H1 (cell line): ENCODE data around the gene FRMD7. TPM values are rescaled to one million over a fixed set of nuclear protein-coding genes. Genes with fewer than 3 reads are reported as not detected.

Source experiments
- CHD7 ChIP-seq: fragments of 300-600 bp; sonication (generic); IDR thresholded peaks from 2 replicates; pipeline ENCODE4 v1.7.1; 2012; ENCODE audit warnings: low read length, moderate library complexity, mild to moderate bottlenecking, inconsistent platforms; ENCODE audit not compliant: insufficient replicate concordance
- JUND ChIP-seq: IDR thresholded peaks from 2 replicates; pipeline ENCODE4 v1.6.1; 2011; ENCODE audit warnings: mild to moderate bottlenecking, improper control_type of control experiment, low read length
- RBBP5 ChIP-seq: IDR thresholded peaks from 2 replicates; pipeline ENCODE4 v1.7.1; 2012; ENCODE audit warnings: low read depth, mild to moderate bottlenecking, inconsistent platforms, low read length, moderate library complexity, borderline replicate concordance
- SP4 ChIP-seq: IDR thresholded peaks from 2 replicates; pipeline ENCODE4 v1.6.1; 2012; ENCODE audit warnings: low read length, inconsistent platforms
- polyA plus RNA-seq, 7 experiments: library from polyadenylated mRNA; depleted of rRNA in 3 of 7; stranded (reverse) in 5 of 7; unstranded in 2 of 7; fragments of >200 nt in 5 of 7; fragments of 200-250 nt in 2 of 7; gene quantifications; 1 replicate in 5 of 7; 2 replicates in 1 of 7; 4 replicates in 1 of 7; pipeline versions ENCODE4 v1.2.1 to v1.2.3, GENCODE V29; 2011 to 2013; ENCODE audit warnings: missing spikeins in 2 of 7, mixed read lengths in 2 of 7
- total RNA-seq: library from RNA; stranded (reverse); fragmentation: NEBNext Ultra II Directional; extraction: Animal tissue kit (Norgen Biotek cat#: 25700); gene quantifications from 2 replicates; pipeline ENCODE4 v1.2.1, GENCODE V29; 2021
- TF ChIP-seq, protein P1 (sequence below): IDR thresholded peaks from 2 replicates; pipeline ENCODE4 v1.6.1; 2011; ENCODE audit warnings: low read length, improper control_type of control experiment
- TF ChIP-seq, protein P2 (sequence below): IDR thresholded peaks from 2 replicates; pipeline ENCODE4 v1.6.1; 2012; ENCODE audit warnings: low read length, inconsistent platforms

Gene FRMD7
- total and polyA plus RNA-seq, 2 of the 8 experiments (the other 6 are each of a cell fraction or from before 2014, with no cell fraction given), result not detected

DNA sequence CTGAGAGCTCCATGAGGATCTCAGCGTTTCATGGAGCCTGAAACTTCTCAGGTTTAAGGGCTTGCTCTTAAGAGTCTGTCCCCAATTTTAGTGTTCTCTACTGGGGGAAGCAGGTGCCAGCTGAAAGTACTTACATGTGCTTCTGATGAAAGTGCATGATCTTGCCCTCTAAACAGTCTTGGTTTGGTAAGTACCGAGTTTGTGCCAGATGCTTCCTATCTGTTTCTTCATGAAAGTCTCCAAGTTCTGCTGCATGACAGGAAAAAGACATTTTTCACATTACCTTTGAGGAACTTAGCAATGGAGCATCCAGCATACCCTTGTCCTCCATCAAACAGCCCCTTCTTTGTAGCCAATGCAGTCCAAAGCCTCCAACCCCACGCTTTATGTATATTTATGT is 42.0 kb downstream of the FRMD7 start (continued):
- no peak for TF ChIP-seq CHD7
- no peak for TF ChIP-seq SP4
- TF ChIP-seq, protein P1, sequence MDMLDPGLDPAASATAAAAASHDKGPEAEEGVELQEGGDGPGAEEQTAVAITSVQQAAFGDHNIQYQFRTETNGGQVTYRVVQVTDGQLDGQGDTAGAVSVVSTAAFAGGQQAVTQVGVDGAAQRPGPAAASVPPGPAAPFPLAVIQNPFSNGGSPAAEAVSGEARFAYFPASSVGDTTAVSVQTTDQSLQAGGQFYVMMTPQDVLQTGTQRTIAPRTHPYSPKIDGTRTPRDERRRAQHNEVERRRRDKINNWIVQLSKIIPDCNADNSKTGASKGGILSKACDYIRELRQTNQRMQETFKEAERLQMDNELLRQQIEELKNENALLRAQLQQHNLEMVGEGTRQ, result no peak
- no peak for TF ChIP-seq RBBP5
- TF ChIP-seq, protein P2, sequence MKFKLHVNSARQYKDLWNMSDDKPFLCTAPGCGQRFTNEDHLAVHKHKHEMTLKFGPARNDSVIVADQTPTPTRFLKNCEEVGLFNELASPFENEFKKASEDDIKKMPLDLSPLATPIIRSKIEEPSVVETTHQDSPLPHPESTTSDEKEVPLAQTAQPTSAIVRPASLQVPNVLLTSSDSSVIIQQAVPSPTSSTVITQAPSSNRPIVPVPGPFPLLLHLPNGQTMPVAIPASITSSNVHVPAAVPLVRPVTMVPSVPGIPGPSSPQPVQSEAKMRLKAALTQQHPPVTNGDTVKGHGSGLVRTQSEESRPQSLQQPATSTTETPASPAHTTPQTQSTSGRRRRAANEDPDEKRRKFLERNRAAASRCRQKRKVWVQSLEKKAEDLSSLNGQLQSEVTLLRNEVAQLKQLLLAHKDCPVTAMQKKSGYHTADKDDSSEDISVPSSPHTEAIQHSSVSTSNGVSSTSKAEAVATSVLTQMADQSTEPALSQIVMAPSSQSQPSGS, result no peak
- no peak for TF ChIP-seq JUND
